Raji (cell line): ENCODE data around the gene MGAT4A.

Experiments
- POLR2A ChIP-seq: IDR thresholded peaks from 2 replicates; pipeline ENCODE4 v1.6.1; 2011; ENCODE audit warnings: low read depth, low read length, control low read depth; ENCODE audit not compliant: insufficient read depth

Gene MGAT4A

GRCh38 chr2:98702858-98703620, 27.9 kb downstream of the MGAT4A start:
- no peak for TF ChIP-seq POLR2A

DNA sequence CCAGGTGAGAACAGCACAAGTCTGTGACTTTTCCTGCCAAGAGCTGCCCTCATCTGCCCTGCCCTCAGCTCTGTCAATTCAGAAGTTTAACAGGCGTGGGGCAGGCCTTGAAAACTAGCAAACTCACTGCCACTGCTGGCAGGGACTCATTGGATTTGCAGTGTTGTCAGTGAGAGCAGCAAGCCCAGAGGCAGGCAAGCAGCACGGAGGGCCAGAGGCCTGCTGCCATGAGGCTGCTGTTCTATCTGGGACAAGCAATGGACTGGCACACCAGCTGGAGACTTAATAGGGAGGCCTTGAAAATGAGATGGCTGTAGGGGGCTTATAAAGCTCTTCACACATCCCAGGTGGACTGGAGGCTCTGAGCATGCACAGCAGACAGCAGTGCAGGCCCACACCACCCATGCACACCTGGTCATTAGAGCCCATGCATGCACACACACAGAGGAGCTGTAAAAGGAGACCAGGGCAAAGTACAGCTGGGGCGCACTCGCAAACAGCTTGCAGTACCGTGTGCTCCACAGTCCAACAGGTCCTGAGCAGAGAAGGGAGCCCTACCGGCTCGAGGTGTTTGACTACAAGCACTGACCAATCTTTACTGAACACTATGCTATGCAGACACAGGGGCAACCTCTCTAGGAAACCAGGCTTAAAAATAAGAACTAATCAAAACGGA, 28.7 kb downstream of the MGAT4A start:
- TF ChIP-seq POLR2A, result no peak

DNA sequence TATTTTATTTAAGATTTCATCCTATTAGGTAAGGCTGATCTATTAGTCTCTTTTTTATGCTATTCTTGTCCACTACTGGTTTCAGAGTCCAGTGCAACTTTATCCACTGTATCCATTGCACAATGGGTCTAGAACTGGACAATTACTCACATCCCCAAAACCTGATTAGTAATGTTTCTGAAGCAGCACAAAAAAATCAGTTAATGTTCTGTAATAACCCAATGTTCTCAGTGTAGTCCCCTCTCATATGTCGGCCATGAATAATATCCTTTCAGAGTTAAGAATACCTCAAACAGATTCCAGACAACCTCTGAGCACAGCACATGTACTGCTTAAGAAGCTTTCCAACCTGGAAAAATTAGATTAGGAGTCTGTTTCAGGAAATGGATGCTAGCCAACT, 29.7 kb downstream of the MGAT4A start:
- TF ChIP-seq POLR2A, result no peak

GRCh38 chr2:98698896-98699295, 32.0 kb downstream of the MGAT4A start:
- no peak for TF ChIP-seq POLR2A

GRCh38 chr2:98697651-98698337, 33.1 kb downstream of the MGAT4A start:
- no peak for TF ChIP-seq POLR2A

DNA sequence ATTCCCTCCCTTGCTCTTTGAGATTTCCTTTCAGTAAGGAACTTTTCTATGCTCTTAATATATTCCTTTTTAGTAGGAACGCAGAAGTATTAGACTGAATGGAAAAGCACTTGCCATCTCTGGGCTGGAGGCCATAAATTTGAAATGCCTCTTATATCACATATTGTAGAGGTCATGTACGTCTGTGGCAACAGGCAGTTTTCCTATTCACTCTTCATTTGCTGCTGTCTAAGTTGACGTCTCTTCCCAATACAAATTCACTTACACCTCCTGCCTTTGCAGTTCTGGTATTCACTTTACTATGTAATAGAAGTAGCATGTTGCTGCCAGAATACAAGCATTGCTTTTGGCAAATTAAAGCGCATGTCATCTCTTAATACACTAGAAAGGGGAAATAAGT, 34.7 kb downstream of the MGAT4A start:
- no peak for TF ChIP-seq POLR2A

DNA sequence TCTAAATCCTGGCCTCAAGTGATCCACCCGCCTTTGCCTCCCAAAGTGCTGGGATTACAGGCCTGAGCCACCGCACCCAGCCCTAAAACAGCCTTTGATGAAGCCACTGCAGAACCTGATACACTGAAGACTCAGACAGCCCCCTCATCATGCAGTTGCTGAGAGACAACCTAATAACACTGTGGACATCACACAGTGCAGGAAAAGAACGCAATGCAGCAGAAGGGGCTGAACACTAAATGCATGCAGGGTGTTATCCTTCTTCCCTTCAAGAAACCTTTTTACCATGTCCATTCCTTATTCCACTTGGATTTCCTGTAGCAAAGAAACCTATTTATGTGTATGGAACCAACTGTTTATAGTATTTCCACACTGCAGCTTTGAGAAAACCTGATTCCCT, 35.7 kb downstream of the MGAT4A start:
- no peak for TF ChIP-seq POLR2A

GRCh38 chr2:98693477-98693876, 37.5 kb downstream of the MGAT4A start:
- no peak for TF ChIP-seq POLR2A

DNA sequence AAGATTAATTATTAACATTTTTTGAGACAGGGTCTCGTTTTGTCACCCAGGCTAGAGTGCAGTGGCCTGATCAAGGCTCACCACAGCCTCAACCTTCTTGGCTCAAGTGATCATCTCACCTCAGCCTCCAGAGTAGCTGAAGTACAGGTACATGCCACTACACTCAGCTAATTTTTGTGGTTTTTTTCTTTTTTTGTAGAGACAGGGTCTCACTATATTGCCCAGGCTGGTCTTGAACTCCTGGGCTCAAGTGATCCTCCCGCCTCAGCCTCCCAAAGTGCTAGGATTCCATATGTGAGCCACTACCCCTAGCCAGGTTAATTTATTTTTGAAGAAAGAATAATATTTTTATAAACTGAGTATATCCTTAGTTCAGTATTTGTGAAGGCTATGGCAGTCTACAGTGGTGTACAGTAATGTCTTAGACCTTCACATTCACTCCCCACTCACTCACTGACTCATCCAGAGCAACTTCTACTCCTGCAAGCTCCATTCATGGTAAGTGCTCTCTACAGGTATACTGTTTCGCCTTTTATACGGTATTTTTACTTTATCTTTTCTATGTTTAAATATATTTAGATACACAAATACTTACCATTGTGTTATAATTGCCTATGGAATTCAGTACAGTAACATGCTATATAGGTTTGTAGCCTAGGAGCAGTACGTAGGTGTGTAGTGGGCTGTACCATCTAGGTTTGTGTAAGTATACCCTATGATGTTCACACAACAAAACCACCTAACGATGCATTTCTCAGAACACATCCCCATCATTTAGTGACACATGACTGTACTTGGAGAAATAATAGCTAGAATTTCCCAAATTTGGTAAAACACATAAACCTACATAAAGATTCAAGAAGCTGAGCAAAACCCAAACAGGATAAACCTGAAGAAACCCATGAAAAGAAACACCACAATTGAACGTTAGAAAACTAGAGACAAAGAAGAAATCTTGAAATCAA, 38.6 kb downstream of the MGAT4A start:
- no peak for TF ChIP-seq POLR2A

DNA sequence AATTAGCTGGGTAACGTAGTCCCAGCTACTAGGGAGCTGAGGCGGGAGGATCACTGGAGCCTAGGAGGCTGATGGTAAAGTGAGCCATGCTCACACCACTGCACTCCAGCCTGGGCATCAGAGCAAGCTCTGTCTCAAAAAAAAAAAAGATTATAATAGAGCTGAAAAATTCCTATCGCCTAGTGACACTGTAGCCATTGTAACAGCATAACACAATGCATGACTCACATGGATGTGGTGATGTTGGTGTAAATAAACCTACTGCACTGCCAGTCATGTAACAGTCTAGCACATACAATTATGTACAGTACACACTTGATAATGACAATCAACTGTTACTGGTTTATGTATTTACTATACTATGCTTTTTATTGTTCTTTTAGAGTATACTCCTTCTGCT, 39.6 kb downstream of the MGAT4A start:
- no peak for TF ChIP-seq POLR2A

DNA sequence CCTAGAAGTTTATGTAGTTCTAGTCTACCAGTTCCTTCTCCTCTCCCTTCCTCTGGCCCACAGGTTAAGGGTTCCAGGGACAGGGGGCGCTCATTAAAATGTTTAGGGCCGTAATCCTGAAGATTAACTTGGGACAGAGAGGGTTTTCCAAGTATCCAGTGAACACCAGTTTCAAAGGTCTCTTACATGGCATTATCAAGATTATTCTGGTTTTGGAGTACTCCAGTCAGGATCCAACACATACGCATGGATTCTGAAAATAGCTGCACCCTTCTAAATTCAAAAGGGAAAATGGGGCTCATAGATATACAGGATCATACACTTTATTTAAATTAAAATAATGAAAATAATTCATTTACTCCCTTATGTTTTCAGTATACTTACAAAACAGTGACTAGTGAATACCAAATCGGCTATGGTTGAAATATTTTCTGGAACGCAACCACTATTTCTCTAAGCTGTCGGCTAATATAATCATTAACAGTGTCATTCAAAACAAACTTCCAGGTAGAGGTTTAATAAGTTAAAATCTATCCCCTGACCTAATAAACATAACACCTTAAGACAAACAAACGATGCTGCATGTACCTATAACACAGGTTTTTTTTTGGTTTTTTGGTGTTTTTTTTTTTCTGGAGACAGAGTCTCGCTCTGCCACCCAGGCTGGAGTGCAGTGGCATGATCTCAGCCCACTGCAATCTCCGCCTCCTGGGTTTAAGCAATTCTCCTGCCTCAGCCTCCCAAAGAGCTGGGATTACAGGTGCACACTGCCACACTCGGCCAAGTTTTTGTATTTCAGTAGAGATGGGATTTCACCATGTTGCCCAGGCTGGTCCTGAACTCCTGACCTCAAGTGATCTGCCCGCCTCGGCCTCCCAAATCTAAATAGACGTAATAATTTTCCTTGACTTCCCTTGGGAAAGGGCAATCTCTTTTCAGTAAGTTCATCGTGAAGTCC, 44.7 kb downstream of the MGAT4A start:
- no peak for TF ChIP-seq POLR2A

DNA sequence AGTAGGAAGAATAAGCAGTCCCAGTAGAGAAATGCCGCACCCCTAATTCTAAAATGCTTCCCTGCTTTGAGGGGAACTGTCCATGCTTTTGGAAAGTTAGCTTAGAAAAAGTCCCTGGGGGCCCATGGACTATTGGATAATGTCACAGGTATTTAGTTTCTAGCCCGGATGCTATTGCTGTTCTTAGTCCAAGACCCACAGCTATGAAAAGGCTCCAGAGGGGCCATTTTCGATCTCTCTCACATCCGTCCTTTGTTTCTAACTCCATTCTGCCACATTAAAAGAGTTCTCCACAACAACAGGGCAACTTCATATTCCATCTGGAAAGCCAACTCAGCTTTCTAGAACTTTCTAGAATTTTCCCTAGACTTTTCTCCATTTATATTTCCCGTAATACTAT, 47.2 kb downstream of the MGAT4A start:
- no peak for TF ChIP-seq POLR2A

GRCh38 chr2:98676742-98677141, 54.2 kb downstream of the MGAT4A start:
- no peak for TF ChIP-seq POLR2A

DNA sequence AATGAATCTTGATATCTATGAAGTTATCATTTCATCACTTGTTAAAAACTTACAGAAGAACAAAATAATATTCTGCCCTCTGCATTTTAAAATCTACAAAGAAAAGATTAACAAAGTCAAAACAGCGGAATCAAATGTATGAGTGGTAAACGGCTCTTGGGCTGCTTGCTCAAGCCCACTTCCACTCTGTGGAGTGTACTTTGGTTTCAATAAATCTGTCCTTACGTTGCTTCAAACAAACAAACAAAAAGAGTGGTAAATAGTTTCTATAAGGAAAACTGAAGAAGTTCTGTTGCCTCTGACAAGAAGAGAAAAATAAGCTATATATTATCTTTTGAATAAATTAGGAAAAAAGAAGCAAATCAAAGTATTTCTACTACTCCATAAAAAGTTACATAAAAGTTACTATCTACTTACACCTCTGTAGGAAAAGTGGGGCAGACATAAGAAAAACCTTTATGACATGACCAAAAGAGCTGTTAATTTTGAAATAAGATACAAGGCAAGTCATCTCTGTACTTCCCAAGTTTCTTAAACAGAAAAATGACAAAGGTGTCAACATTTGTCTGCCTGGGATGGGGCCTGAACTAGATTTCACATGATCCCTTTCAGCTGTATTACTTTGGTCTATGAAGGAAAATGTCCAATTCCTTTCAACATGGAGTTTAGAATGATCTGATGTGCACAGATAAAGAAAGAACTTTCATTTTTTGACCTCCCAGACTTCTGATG, 56.5 kb downstream of the MGAT4A start:
- no peak for TF ChIP-seq POLR2A

- no peak for TF ChIP-seq POLR2A
Observed at GRCh38 chr2:98669675-98670074, 61.3 kb downstream of the MGAT4A start.
